ENCODE measurements around the gene BLTP2. TPM values are rescaled to one million over a fixed set of nuclear protein-coding genes. Genes with fewer than 3 reads are reported as not detected.

Gene BLTP2
- total RNA-seq, 1 experiment from 2014 or later: 137 TPM

DNA sequence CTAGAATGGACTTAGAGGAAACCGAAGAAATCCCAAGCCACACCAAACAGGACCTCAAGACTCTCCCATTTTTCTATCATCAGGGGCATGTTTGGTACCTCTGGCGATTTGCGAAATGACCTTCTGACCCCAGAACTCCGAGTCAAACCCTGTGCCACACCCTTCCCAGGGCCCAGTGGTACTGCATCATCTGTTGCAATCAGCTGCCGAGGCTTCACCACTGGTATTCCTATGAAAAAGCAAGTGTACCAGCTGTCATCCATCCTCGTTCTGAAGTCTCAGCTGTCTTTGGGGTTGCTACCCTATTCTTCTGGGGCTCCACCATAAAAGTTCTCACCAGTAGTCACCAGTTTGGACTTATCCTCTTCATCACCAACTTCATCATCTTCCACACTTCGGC, 28.7 kb downstream of the BLTP2 start:
- no peaks in the 10 kb centered on the region for H3K79me1 ChIP-seq (ENCODE audit: insufficient read depth, low read depth, low read length, poor library complexity, severe bottlenecking)
- Mint-ChIP-seq H3K9me3 (no peaks in the 10 kb centered on the region), H3K27ac (no peak overlapping the region), H3K27me3 (ENCODE audit: low read depth) (no peaks in the 10 kb centered on the region), H3K36me3 (ENCODE audit: insufficient read depth in 1 of 3, low read depth in 3 of 3) (peaks cover 49 to 97% (median 90%) of the 10 kb centered on the region in 3 experiments; a peak in 6 of 7 replicates), H3K4me3 (no peak overlapping the region), H3K4me1 (no peaks in the 10 kb centered on the region)
- H3K27me3 ChIP-seq (ENCODE audit: insufficient read depth, low read length): no peaks in the 10 kb centered on the region
- H4K91ac ChIP-seq (ENCODE audit: insufficient read length, low read depth, low read length): no peak overlapping the region
- H3K14ac ChIP-seq (ENCODE audit: insufficient read depth, low read length): no peak overlapping the region
- no peak overlapping the region for H2BK120ac ChIP-seq (ENCODE audit: low read depth, low read length, poor library complexity, severe bottlenecking)
- H3K9ac ChIP-seq (ENCODE audit: extremely low read depth, insufficient read length, low read length): no peak overlapping the region
- H3K27ac ChIP-seq (ENCODE audit: insufficient read length, low read depth, low read length): no peak overlapping the region
- no peak overlapping the region for H3T11ph ChIP-seq (ENCODE audit: low read length)
- H3K18ac ChIP-seq (ENCODE audit: insufficient read length, low read depth, low read length): no peak overlapping the region
- no peak overlapping the region for H2BK15ac ChIP-seq (ENCODE audit: low read depth, low read length)
- no peak overlapping the region for H2BK12ac ChIP-seq (ENCODE audit: insufficient read length, low read depth, low read length)
- H3K4ac ChIP-seq (ENCODE audit: low read depth, low read length): no peak overlapping the region
- no peaks in the 10 kb centered on the region for H3K23me2 ChIP-seq (ENCODE audit: insufficient read length, low read depth, low read length, poor library complexity, severe bottlenecking)
- H2AK5ac ChIP-seq (ENCODE audit: insufficient read length, low read length): no peak overlapping the region
- H4K8ac ChIP-seq (replicated peaks; ENCODE audit: insufficient read length, low read depth, low read length): no peak overlapping the region
- H4K5ac ChIP-seq (ENCODE audit: insufficient read length, low read depth, low read length): no peak overlapping the region
- H3K23ac ChIP-seq (ENCODE audit: insufficient read length, low read depth, low read length): no peak overlapping the region
- H2BK20ac ChIP-seq (ENCODE audit: low read depth, low read length, poor library complexity, severe bottlenecking): no peak overlapping the region
- no CpG with 5 or more reads among the region's 7 CpGs for WGBS (ENCODE audit: extremely low coverage, insufficient read length, low lambda C conversion rate)
- no peak for DNase-seq
- no peaks in the 10 kb centered on the region for H3K4me1 ChIP-seq (ENCODE audit: insufficient read depth, low read length)
- no peak overlapping the region for H3K56ac ChIP-seq (ENCODE audit: insufficient read length, low read depth, low read length)
- H4K20me1 ChIP-seq (ENCODE audit: control insufficient read depth, insufficient read depth, insufficient read length): no peaks in the 10 kb centered on the region
- TF ChIP-seq, protein P1, sequence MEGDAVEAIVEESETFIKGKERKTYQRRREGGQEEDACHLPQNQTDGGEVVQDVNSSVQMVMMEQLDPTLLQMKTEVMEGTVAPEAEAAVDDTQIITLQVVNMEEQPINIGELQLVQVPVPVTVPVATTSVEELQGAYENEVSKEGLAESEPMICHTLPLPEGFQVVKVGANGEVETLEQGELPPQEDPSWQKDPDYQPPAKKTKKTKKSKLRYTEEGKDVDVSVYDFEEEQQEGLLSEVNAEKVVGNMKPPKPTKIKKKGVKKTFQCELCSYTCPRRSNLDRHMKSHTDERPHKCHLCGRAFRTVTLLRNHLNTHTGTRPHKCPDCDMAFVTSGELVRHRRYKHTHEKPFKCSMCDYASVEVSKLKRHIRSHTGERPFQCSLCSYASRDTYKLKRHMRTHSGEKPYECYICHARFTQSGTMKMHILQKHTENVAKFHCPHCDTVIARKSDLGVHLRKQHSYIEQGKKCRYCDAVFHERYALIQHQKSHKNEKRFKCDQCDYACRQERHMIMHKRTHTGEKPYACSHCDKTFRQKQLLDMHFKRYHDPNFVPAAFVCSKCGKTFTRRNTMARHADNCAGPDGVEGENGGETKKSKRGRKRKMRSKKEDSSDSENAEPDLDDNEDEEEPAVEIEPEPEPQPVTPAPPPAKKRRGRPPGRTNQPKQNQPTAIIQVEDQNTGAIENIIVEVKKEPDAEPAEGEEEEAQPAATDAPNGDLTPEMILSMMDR (conservative IDR thresholded peaks at IDR 0.05): no peak
- no peaks in the 10 kb centered on the region for H3K9me3 ChIP-seq (ENCODE audit: control insufficient read depth, low read depth, low read length)
- H2AFZ ChIP-seq (ENCODE audit: low read length): no peak overlapping the region
- no peak overlapping the region for H3K4me2 ChIP-seq (ENCODE audit: insufficient read depth, insufficient read length, low read length)
- H2BK5ac ChIP-seq (ENCODE audit: insufficient read length, low read length): no peak overlapping the region
- H3K79me2 ChIP-seq (ENCODE audit: insufficient read depth, low read length): no peaks in the 10 kb centered on the region
